ENCODE data around the gene NACC2.

DNA sequence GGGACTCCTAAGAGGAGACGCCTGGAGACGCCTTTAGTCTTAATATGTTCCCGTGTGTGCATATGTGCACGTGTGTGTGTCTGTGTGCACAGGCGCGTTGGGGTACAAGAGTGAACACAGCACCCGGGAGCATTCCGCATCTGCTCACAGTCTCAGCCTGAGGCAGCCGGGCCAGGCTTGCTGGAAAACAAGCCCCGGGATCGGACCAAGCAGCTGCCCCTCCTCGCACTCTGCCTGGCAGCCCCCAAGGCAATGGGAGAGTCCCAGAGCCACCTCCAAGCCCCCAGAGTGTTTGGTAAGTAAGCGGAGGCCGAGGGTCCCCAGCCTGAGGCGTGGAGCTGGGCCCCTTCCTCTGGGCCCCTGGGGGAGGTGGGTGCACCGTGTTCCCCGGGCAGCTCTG, 106.6 kb downstream of the NACC2 start:
- TF ChIP-seq, protein P1, sequence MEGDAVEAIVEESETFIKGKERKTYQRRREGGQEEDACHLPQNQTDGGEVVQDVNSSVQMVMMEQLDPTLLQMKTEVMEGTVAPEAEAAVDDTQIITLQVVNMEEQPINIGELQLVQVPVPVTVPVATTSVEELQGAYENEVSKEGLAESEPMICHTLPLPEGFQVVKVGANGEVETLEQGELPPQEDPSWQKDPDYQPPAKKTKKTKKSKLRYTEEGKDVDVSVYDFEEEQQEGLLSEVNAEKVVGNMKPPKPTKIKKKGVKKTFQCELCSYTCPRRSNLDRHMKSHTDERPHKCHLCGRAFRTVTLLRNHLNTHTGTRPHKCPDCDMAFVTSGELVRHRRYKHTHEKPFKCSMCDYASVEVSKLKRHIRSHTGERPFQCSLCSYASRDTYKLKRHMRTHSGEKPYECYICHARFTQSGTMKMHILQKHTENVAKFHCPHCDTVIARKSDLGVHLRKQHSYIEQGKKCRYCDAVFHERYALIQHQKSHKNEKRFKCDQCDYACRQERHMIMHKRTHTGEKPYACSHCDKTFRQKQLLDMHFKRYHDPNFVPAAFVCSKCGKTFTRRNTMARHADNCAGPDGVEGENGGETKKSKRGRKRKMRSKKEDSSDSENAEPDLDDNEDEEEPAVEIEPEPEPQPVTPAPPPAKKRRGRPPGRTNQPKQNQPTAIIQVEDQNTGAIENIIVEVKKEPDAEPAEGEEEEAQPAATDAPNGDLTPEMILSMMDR (conservative IDR thresholded peaks at IDR 0.05; ENCODE audit: low read depth in 2 of 2) = no peak
- TF ChIP-seq EZH2phosphoT487 (IDR thresholded peaks at IDR 0.05; ENCODE audit: unreplicated experiment) = no peak
